ENCODE data around the gene VASH2. TPM values are rescaled to one million over a fixed set of nuclear protein-coding genes. Genes with fewer than 3 reads are reported as not detected.

VASH2 gene
- total and polyA plus RNA-seq, 2 of the 8 experiments (the other 6 are each of a cell fraction or from before 2014, with no cell fraction given) = 44.0 to 187 TPM

- Histone ChIP-seq H3K4ac (replicated peaks; ENCODE audit: insufficient read length, low read depth, low read length) (no peak overlapping the region), H2AK5ac (ENCODE audit: low read depth, low read length) (no peak overlapping the region), H3K14ac (ENCODE audit: insufficient read length) (no peak overlapping the region), H3K23ac (ENCODE audit: insufficient read length) (no peak overlapping the region), H3K9me3 (ENCODE audit: insufficient read depth in 2 of 2, low read depth in 1 of 2, low read length in 1 of 2) (no peaks in the 10 kb centered on the region), H3K79me2 (ENCODE audit: control insufficient read depth in 1 of 2, insufficient read depth in 2 of 2, low read length in 2 of 2) (peaks cover 0 to 23% of the 10 kb centered on the region in 2 experiments; a peak in 2 of 4 replicates), H2BK5ac (ENCODE audit: low read depth, low read length) (no peak overlapping the region), H3K4me3 (ENCODE audit: extremely low read depth in 1 of 4, insufficient read depth in 2 of 4, low read depth in 3 of 4, low read length in 4 of 4) (no peak overlapping the region), H3K36me3 (ENCODE audit: control insufficient read depth in 2 of 4, insufficient read depth in 4 of 4, low read length in 3 of 4) (peaks cover 0 to 45% (median 15%) of the 10 kb centered on the region in 4 experiments; a peak in 7 of 8 replicates), H2BK20ac (ENCODE audit: low read length) (no peak overlapping the region), H2BK15ac (ENCODE audit: low read length) (no peak overlapping the region), H3K56ac (replicated peaks; ENCODE audit: insufficient read length, low read depth, low read length) (no peak overlapping the region), H2AFZ (ENCODE audit: low read length) (no peak overlapping the region), H4K20me1 (replicated peaks in 1 of 2; ENCODE audit: control insufficient read depth in 1 of 2, insufficient read depth in 2 of 2, low read length in 2 of 2) (peaks cover 0 to 2% of the 10 kb centered on the region in 2 experiments), H4K91ac (replicated peaks; ENCODE audit: insufficient read length, low read length) (no peak overlapping the region), H3K79me1 (ENCODE audit: low read depth, low read length) (no peaks in the 10 kb centered on the region), H2BK12ac (ENCODE audit: low read depth, low read length) (no peak overlapping the region), H4K5ac (ENCODE audit: insufficient read length, low read depth, low read length) (no peak overlapping the region), H3K18ac (ENCODE audit: extremely low read depth, low read length) (no peak overlapping the region), H4K8ac (ENCODE audit: extremely low read depth, insufficient read depth, low read length) (no peak overlapping the region), H3K27ac (ENCODE audit: low read depth, low read length) (no peak overlapping the region), H3K4me2 (ENCODE audit: insufficient read depth in 1 of 2, low read depth in 2 of 2, low read length in 2 of 2) (no peak overlapping the region), H2BK120ac (replicated peaks; ENCODE audit: low read depth, low read length) (no peak overlapping the region), H3K9ac (replicated peaks in 1 of 4; ENCODE audit: extremely low read depth in 1 of 4, low read depth in 3 of 4, low read length in 3 of 4) (no peak overlapping the region), H3K27me3 (replicated peaks in 1 of 4; ENCODE audit: control insufficient read depth in 3 of 4, extremely low read depth in 1 of 4, insufficient read depth in 3 of 4, low read length in 3 of 4) (no peaks in the 10 kb centered on the region), H3K4me1 (replicated peaks in 1 of 4; ENCODE audit: control insufficient read depth in 3 of 4, insufficient read depth in 4 of 4, low read length in 3 of 4) (no peaks in the 10 kb centered on the region), H3K23me2 (ENCODE audit: low read depth, low read length) (no peaks in the 10 kb centered on the region)
- ChIA-PET CTCF (ENCODE audit: partially characterized antibody) (interaction anchor here (0.7 kb wide), 1 partner anchor 223 kb away, joined by 3 read pairs; no protein-coding TSS in a partner anchor), POLR2A (ENCODE audit: partially characterized antibody) (no interaction called here)
- FAIRE-seq (no peak), DNase-seq (ENCODE audit: low read depth in 1 of 2, low spot score in 2 of 2) (no peak)
- WGBS, 2 experiments (ENCODE audit: extremely low coverage in 1 of 2, insufficient coverage in 1 of 2, insufficient read length in 1 of 2, insufficient replicate concordance in 2 of 2, low coverage in 1 of 2, low lambda C conversion rate in 2 of 2, missing lambda C conversion rate in 1 of 2) = 98% methylated on average over 2 of the region's 2 CpGs; no CpG with 5 or more reads in 1 of the 2 experiments
- TF ChIP-seq TEAD4 (IDR thresholded peaks at IDR 0.05; ENCODE audit: low read depth, low read length) (no peak), SIRT6 (IDR thresholded peaks at IDR 0.05; ENCODE audit: low read length) (no peak), RXRA (IDR thresholded peaks at IDR 0.05; ENCODE audit: insufficient read depth, low read depth, low read length) (no peak), PHF8 (conservative IDR thresholded peaks at IDR 0.05; ENCODE audit: low read depth, low read length) (no peak), KDM1A (IDR thresholded peaks at IDR 0.05; ENCODE audit: borderline replicate concordance, low read length) (no peak), RNF2 (IDR thresholded peaks at IDR 0.05; ENCODE audit: borderline replicate concordance, low read depth, low read length, missing control alignments, poor library complexity, severe bottlenecking) (no peak), SRF (IDR thresholded peaks at IDR 0.05; ENCODE audit: low read depth, low read length) (no peak), SP1 (IDR thresholded peaks at IDR 0.05; ENCODE audit: low read depth, low read length) (no peak), JUN (IDR thresholded peaks at IDR 0.05; ENCODE audit: low read depth, low read length) (no peak), POLR2AphosphoS5 (IDR thresholded peaks at IDR 0.05; ENCODE audit: low read depth, low read length) (no peak), CREB1 (IDR thresholded peaks at IDR 0.05) (no peak)
- TF ChIP-seq, protein P1, sequence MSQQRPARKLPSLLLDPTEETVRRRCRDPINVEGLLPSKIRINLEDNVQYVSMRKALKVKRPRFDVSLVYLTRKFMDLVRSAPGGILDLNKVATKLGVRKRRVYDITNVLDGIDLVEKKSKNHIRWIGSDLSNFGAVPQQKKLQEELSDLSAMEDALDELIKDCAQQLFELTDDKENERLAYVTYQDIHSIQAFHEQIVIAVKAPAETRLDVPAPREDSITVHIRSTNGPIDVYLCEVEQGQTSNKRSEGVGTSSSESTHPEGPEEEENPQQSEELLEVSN (IDR thresholded peaks at IDR 0.05) = no peak
- TF ChIP-seq, protein P2, sequence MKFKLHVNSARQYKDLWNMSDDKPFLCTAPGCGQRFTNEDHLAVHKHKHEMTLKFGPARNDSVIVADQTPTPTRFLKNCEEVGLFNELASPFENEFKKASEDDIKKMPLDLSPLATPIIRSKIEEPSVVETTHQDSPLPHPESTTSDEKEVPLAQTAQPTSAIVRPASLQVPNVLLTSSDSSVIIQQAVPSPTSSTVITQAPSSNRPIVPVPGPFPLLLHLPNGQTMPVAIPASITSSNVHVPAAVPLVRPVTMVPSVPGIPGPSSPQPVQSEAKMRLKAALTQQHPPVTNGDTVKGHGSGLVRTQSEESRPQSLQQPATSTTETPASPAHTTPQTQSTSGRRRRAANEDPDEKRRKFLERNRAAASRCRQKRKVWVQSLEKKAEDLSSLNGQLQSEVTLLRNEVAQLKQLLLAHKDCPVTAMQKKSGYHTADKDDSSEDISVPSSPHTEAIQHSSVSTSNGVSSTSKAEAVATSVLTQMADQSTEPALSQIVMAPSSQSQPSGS (IDR thresholded peaks at IDR 0.05; ENCODE audit: low read length) = no peak
These were observed 58.2 kb downstream of the VASH2 start for GRCh38 chr1:213008564-213008963.
